ENCODE data around the gene GPR108.
"Not testable (repeated sequence)": the region's sequence is repeated elsewhere in the genome, so short reads cannot be mapped to it uniquely, and the experiment has no call there.

The GPR108 gene

GRCh38 chr19:6718741-6719539, 18.4 kb downstream of the GPR108 start:
- DNase-seq: no peak

GRCh38 chr19:6718111-6718740, 19.2 kb downstream of the GPR108 start:
- no peak for DNase-seq

DNA sequence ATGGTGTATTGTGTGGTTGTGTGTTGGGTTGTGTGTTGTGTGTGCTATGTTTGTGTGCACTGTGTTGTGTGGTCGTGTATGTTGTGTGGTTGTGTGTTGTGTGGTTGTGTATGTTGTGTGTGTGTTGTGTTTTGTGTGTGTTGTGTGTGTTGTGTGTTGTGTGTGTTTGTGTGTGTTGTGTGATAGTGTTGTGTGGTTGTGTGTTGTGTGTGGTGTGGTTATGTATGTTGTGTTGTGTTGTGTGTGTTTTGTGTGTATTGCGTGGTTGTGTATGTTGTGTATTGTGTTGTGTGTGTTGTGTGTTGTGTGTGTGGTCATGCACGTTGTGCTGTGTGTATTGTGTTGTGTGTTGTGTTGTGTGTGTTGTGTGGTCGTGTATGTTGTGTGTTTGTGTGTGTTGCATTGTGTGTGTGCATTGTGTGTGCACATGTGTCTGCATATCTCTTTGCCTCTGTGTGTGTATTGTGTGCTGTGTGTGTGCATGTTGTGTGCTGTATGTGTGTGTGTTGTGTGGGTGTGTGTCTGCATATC, 19.9 kb downstream of the GPR108 start:
- DNase-seq: no peak

DNA sequence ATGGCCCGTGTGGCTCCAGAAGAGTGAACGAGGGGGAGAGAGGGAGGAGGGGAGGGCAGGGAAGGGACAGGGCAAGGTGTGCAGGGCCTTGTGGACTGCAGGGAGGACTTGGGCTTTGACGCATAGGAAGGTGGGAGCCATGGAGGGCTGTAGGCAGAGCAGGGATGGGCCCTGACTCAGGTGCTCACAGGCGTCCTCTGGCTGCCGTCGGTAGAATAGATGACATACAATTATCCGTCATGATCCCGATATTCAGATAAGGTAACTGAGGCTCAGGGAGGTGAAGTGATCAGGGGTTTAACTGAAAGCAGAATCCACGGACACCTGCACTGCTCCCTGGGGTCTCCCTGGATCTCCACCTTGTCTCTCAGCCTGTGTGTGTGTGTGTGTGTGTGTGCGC, 20.3 kb downstream of the GPR108 start:
- no peak for DNase-seq

DNA sequence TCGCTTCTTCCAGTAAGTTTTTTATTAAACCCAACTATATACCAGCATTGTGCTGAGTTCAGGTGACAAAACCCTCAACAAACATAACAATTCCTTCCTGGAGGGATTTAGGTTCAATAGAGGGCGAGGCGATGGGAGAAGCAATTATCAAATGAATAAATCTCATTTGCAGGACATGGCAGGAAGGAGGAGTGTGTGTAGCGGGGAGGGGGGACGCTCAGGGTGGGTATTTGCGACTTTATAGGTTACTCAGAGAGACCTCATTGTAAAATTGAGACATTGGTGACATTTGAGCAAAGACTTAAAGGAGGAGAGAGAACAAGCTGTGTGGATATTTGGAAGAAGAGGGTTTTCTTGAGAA, 20.8 kb downstream of the GPR108 start:
- no peak for DNase-seq

DNA sequence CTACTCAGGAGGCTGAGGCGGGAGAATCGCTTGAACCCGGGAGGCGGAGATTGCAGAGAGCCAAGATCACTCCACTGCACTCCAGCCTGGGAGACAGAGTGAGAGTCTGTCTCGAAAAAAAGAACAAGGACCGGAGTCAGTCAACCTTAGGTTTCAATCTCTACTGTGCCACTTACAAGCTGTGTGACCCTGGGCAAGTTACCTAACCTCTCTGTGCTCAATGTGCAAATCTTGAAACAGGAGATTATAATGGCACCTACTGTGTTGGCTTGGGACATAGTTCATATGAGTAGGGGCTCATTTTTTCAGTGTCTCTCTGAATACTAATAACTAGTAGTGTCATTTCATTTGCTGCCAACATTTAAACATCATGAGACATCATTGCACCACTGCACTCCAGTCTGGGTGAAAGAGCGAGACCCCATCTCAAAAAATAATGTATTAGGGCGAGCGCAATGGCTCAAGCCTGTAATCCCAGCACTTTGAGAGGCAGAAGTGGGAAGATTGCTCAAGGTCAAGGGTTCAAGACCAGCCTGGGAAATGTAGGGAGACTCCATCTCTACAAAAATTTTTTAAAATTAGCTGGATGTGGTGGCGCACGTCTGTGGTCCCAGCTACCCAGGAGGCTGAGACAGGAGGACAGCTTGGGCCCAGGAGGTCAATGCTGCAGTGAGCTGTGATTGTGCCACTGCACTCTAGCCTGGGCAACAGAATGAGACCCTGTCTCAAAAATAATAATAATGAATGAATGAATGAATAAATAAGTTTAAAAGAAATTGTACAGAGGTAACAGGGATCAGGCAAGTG, 22.4 kb downstream of the GPR108 start:
- DNase-seq: no peak

DNA sequence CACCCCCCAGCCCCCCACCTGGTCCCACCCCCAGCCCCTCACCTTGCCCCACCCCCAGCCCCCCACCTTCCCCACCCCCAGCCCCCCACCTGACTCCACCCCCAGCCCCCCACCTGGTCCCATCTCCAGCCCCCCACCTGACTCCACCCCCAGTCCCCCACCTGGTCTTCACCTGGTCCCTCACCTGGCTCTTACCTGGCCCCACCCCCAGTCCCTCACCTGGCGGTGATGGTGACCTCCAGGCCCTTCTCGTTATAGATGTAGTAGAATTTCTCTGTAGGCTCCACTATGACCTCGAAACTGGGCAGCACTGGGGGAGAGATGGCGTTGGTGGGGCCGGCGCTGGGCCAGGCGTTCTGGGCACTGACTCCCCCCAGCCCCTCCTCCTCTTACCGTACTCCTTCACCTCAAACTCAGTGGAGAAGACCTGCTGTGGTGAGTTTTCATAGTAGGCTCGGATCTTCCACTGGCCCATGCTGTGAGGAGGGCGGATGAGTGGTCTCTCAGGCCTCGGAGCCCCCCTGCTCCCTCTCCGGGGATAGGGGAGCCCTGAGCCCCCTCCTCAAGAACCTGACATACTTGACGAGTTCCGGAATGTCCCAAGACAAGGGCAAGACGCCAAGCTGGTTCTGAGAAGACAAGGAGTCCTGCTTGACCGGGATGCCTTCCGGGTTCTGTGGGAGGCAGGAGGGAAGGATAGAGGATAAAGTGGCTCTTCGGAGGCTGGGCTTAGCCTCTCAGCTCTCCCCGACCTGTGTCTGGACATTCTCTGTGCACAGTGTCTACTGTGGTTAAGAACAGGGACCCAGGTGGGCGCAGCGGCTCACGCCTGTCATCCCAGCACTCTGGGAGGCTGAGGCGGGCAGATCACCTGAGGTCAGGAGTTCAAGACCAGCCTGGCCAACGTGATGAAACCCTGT, 23.3 kb downstream of the GPR108 start:
- no peak for DNase-seq

- DNase-seq: no peak
Measured at GRCh38 chr19:6712692-6713670, 24.4 kb downstream of the GPR108 start.

DNA sequence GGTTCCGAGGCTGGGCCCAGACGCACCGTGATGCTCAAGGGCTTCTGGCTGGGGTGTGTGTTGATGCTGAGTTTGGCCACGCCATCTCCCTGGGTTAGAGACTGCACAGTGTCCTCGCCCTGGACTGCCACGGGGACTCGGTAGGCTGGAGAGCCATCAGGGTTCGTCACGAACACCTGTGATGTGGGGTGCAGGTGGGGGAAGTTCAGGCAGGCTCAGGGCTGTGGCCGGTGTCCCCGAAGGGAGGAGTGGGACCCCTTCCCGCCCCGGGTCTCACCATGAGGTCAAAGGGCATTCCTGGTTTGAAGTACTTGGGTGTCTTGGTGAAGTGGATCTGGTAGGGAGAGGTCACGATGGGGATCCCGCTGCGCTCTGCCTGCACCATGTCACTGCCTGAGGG, 25.1 kb downstream of the GPR108 start:
- no peak for DNase-seq

DNA sequence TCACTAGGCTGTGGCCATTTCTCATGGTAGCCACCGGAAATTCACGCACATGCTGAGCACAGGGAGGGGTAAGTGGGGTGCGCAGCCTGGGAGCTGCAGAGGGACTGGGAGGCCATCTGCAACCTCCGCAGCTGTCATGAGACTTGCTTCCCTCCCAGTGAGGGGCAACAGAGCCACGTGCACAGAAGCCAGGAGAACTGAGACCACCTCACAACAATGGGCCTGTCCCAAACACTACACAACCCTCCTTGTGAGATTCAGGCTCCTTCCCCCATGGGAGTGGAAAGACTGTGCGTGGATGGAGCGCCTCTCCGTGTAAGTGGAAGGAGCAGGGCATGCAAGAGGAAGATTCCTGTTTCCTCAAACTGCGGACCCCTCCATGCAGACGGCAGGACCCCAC, 25.8 kb downstream of the GPR108 start:
- DNase-seq: no peak

- DNase-seq: no peak
Measured at GRCh38 chr19:6711078-6711361, 26.4 kb downstream of the GPR108 start.

- no peak for DNase-seq
Measured at GRCh38 chr19:6710273-6711077, 26.9 kb downstream of the GPR108 start.

- DNase-seq: no peak
Measured at GRCh38 chr19:6709549-6709948, 27.8 kb downstream of the GPR108 start.

- DNase-seq: not testable (repeated sequence)
Measured at GRCh38 chr19:6708913-6709312, 28.5 kb downstream of the GPR108 start.

DNA sequence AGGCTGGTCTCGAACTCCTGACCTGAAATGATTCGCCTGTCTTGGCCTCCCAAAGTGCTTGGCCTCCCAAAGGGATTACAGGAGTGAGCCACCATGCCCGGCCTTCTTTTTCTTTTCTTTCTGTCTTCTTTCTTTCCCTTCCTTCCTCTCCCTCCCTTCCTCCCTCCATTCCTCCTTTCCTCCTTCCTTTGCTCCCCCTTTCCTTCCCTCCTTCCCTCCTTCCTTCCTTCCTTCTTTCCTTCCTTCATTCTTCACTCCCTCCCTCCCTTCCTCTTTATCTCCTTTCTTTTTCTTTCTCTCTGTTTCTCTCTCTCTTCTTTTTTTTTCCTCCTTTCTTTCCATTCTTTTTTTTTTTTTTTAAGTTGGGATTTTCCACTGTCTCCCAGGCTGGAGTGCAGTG, 29.0 kb downstream of the GPR108 start:
- DNase-seq: no peak

DNA sequence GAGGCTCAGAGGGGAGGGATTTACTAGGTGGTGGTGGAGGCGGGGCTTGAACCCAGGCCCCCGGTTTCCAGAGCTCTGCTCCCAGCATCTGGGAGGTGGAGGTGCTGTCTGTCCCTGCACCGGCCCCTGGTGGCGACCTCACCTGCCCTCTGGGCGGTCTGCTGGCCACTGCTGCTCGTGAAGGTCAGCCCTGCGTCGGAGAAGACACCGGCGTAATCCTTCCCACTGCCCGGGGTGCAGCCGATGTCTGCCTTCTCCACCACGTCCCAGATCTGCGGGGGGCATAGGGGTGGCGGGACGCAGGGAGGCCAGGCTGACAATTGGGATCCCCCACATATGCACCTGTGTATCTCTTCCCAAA, 29.7 kb downstream of the GPR108 start:
- DNase-seq: no peak

- DNase-seq: no peak
Measured at GRCh38 chr19:6707011-6707657, 30.2 kb downstream of the GPR108 start.

GRCh38 chr19:6706633-6706958, 30.8 kb downstream of the GPR108 start:
- DNase-seq: no peak

DNA sequence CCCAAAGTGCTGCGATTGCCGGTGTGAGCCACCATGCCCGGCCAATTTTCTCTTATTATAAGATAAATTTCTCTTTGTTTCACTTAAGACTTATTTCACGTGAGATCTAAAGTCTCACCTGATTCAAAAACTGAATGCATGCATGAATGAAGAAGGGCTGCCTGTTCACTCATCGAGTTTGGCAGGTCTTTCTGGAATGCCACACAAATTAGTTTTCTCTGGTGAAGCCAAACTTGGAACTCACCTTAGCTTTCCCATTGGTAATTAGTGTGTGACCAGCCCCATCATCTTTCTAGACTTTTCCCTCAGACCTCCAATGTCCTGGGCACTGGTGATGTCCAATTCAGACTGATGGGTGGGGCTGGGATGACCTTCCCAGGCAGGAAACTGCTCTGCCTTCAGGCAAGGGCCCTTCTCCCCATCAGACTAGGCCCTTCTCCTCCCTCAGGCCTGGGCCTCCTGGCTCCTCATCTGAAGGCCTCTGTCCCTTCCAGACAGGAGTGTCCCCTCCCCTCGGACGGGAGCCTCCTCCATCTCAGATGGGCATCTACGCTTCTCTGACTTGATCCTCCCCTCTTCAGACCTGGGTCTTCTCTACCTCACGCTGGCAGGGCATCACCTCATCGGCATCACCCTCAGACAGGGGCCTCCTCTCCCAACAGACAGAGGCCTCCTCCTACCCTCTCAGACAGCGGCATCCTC, 31.3 kb downstream of the GPR108 start:
- no peak for DNase-seq

All from NCI-H1048 (cell line).